M059J (cell line): Measurements from ENCODE around the gene FOXL1. TPM values are rescaled to one million over a fixed set of nuclear protein-coding genes. Genes with fewer than 3 reads are reported as not detected.

Experiments
- DNase-seq: peaks from one replicate; pipeline ENCODE4 v3.0.0-alpha.2; 2012; ENCODE audit warnings: low read depth
- total RNA-seq: library from RNA; depleted of rRNA; stranded (reverse); fragments of >200 nt; shearing (Covaris generic); gene quantifications from 2 replicates; pipeline ENCODE4 v1.2.3, GENCODE V29; 2014

FOXL1 gene
- total RNA-seq, 1 experiment from 2014 or later: 4.2 TPM

DNA sequence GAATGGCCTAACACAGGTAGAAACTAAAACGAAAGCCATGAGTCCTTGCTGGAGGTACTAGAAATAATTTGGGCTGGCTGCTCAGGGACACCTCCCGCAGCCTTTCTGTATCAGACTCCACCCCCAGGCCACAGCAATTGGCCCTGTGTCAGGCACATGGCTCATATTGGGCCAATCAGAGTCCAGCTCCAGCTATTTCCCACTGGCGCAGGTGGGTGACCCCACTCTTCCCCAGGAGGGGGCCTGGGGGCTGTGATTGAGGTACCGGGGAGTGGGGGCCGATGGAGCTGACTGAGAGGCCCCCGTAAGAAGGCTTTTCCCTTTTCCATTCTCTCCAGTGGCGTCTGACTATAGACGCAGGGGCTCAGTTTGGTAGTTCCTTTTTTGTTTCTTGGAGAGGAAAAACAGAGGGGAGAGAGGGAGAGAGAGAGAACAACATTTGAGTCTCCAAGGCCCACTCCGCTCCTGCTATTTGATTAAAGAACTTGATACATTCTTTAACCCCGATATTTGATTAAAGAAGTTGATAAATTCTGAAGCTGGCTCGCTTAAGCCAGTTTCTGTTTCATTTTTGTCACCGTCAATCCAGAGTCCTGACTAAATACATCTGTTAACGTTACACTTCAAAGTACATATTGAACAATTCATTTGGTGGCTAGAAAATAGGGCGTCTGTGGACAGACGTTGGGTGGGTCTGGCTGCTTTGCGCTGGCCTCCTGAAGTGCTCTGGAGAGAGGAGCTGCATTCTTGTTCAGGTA is 26.3 kb downstream of the FOXL1 start:
- DNase-seq: no peak

GRCh38 chr16:86605950-86606349 is 27.6 kb downstream of the FOXL1 start:
- no peak for DNase-seq

- DNase-seq: peak; percentile 83
These were observed 30.0 kb downstream of the FOXL1 start for GRCh38 chr16:86608301-86608747.

- peak; percentile 93 for DNase-seq
These were observed 30.8 kb downstream of the FOXL1 start for GRCh38 chr16:86609115-86609514.

- DNase-seq: no peak
These were observed 31.3 kb downstream of the FOXL1 start for GRCh38 chr16:86609661-86610060.

DNA sequence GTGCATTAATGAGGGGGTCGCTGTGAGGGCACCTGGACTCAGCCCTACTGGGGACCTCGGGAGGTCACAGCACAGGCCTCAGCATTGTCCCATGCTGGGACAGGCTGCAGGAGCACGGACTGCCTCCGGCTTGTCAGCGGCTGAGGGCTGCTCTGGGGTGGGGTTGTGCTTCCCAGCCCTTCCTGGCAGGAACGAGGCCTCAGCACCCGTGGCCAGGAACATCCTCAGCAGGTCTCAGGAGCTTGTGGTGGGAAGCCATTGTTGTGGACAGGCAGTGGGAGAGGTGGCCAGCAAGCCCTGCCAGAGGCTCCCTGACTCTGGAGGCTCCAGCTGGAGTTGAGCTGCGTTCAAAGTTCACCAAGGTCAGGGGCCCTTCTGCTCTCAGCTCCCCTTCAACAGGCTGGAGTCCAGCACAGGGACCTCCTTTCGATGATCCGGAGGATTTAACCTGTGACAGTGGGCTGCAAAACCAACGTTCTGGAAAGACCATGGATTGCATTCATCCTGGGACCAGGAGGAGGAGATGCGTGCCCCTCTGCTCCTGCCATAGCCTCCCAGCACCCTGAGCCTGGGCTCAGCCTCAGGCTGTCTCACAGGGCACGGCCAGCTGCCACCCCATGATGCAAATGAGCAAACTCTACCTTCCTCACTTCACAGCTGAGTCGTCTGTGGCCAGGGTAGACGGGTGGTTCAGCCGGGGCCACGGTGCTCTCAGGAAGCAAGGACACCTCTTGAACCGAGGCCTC is 32.6 kb downstream of the FOXL1 start:
- no peak for DNase-seq

DNA sequence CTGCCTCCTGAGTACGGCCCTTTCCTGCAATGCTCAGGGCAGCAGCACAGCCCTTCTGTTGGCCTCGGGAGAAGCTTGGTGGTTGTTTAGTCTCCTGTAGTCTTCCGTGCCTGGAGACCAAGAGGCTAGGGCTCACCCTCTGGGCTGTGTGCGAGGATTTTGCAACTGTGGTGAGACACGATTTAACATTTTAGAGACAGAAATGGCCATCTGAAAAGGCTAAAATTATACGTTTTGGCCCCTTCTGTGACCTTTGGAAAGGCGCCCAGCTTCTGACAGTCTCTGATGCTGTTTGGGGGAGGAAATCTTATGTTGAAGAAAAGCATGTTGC is 33.1 kb downstream of the FOXL1 start:
- DNase-seq: no peak

GRCh38 chr16:86611941-86612340 is 33.6 kb downstream of the FOXL1 start:
- DNase-seq: no peak

DNA sequence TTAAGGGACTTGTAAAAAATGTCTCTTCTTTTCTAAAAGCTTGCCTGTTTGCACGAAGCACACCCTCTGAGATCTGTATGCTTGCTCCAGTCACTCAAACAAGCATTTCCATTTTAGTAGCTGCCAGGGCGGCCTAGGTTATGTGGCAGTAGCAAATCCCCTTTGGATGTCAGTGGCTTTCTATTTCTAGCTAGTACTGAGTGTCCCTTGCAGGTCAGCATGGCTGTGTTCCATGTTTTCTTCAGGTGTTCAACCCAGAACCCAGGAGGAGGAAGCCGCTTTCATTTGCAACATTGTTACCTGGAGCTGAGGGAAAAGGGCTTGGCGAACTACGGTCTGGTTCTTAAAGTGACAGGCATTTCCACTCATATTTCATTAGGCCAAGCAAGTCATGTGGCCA is 36.4 kb downstream of the FOXL1 start:
- DNase-seq: no peak

GRCh38 chr16:86616906-86617305 is 38.6 kb downstream of the FOXL1 start:
- DNase-seq: no peak

- peak; percentile 36 for DNase-seq
These were observed 40.3 kb downstream of the FOXL1 start for GRCh38 chr16:86618431-86619238.

DNA sequence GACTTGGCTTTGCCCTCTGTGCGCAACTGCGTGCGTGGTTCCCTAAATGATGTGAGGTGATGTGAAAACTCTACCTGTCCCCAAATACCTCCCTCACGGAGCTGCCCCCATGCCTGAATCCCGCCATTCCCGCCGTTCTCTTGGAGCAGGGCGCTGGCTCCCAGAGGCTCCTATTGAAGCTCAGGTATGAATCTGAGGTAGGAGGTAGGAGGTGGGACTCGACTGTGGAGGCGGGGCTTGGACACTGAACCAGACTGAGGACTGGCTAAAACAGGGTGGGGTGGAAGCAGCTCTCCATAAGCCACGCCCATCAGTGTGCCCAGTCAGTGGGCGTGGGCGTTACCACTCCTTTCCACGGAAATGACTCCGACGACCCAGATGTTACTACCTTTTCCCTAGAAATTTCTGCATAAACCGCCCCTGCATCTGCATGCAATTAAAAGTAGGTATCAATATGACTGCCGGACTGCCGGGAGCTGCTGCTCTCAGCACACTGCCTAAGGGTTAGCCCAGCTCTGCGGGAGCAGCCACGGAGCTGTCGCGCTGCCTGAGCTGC is 41.0 kb downstream of the FOXL1 start:
- no peak for DNase-seq

DNA sequence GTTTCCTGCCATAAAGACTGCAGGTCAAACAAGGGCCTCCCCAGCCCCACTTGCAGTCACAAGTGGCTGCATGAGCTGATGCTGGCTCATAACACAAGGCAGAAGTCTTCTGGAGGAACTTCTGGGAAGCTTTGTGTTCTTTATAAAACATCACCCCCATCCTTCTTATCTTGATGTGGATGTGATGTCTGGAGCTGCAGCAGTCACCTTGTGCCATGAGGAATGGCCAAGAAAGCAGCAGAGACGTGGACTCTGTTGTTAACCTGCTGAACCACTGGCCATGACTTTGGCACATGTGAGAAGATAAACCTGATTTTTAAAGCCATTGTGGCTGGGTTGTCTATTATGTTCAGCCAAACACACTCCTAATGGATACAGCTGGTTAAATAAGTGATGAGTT is 41.8 kb downstream of the FOXL1 start:
- no peak for DNase-seq

DNA sequence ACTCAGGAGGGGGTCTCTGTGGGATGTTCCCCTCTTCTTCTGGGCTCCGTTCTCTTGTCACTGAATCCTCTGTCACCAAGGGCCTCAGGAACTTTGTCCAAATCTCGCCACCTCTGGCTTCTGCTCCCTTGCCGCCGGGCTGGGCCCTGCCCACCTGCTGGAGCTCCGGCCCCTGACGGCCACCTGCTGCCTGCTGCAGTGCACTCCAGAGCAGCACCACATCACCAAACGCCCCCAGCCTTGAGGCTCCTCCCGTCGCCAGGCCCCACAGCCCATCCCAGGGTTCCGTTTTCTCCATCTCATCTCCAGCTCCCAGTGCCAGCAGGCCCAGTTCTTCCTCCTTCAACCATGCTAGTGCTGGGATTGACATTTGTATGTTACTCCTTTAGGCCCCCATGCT is 43.6 kb downstream of the FOXL1 start:
- DNase-seq: no peak

DNA sequence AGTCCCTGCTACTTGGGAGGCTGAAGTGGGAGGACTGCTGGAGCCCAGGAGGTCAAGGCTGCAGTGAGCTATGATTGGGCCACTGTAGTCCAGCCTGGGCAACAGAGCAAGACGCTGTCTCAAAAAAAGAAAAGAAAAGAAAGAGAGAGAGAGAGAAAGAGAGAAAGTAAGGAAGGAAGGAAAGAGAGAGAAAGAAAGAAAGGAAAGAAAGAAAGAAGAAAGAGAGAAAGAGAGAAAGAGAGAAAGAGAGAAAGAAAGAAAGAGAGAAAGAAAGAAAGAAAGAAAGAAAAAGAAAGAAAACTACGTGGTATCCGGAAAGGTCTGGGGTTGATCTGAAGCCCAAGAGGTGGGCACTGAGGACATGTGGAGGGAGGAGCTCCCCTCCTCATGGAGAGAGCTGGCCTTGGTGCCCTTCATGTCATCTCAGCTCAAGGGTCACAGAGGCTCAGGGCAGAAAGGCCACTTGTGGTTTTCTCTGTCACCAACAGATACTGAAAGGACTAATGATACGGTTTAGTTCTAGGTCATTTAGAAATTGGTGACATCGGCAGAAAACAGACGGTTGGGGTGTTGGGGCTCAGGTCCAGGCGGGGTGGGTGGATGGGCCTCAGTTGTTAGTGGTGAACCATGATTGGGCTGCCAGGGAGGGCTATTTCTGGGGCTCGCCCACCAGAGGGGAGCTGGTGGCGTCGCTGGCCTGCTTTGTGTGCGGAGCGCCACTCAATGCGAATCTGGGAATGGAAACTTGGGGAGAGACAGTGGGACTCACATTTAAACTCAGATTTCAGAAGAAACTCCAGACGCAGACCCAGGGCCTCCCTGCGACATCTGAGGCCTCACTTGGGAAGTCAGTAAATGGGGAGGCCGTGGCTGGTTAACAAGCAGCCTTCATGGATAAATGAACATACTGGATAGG is 44.6 kb downstream of the FOXL1 start:
- DNase-seq: no peak

GRCh38 chr16:86625029-86625428 is 46.7 kb downstream of the FOXL1 start:
- no peak for DNase-seq

GRCh38 chr16:86625821-86626220 is 47.5 kb downstream of the FOXL1 start:
- peak; percentile 31 for DNase-seq

DNA sequence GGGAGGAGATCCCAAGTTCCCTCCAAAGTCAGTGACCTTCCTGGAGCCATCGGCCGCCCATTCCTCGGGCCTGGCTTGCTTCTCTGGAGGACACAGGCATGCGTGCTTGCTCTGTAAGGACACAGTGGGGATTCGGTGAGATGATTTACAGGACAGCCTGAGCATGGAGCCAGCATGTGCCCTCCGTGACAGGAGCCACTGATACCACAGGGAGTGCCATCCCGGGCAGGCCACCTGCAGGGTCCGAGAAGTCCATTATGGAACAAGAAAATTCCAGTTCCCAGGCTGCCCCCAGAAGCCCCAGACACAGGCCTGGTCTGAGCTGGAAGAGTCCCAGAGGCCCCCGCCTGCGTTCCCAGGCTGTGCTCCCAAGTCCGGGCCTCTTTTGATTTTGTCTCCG is 47.9 kb downstream of the FOXL1 start:
- no peak for DNase-seq

DNA sequence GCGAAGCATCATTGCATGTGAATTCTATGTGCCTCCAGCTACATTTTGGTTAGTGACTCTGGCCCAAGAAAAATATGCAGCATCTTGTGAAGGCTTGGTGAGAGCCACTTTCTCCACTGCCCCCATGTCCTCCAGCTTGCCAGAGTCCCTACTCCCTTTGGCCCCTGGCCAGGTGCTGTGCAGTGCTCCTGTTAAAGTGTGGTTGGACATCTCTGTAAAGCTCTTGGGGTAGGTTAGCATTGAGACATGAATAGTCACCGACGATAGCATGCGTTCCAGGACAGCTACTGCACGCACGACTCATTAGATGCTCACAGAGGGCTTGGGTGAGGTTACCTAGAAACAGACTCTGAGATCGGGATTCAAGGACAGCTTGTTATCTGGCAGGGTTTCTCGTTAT is 48.6 kb downstream of the FOXL1 start:
- no peak for DNase-seq

- no peak for DNase-seq
These were observed 50.3 kb downstream of the FOXL1 start for GRCh38 chr16:86628614-86629013.

DNA sequence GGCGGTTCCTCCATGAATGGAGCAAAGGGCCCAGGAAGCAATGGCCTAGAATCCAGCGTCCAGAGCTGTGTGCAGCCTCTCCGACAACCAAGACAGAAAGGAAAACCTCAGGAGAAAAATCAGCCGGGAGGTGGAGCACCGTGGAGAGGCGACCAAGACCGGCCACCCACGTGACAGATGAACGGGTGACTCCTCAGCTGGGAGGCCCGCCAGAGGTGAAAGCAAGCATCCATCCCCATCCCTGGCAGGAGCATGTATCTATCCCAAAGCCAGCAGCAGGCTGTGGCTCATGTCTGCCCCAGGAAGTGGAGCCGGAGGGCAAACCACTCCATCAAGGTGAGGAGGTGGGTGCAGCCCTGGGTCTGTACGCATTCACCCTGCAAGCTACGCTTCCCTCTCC is 52.1 kb downstream of the FOXL1 start:
- peak; percentile 46 for DNase-seq
